Neutrophil (primary cell): ENCODE measurements around the gene GFOD2.
A peak's percentile ranks its signal among the peaks of the same experiment; 100 is the strongest.

Source experiments
- H3K27ac ChIP-seq: fragments of 200-600 bp; sonication (generic); 2 replicates; pipeline ENCODE4 v1.5.1; 2016; ENCODE audit warnings: mild to moderate bottlenecking, moderate library complexity
- H3K27me3 ChIP-seq: fragments of 200-600 bp; sonication (generic); 2 replicates; pipeline ENCODE4 v1.6.0; 2016; ENCODE audit warnings: mild to moderate bottlenecking
- H3K36me3 ChIP-seq: fragments of 200-600 bp; sonication (generic); 2 replicates; pipeline ENCODE4 v1.5.1; 2017
- H3K4me1 ChIP-seq, 2 experiments: fragments of 200-600 bp in 1 of 2; sonication (generic) in 1 of 2; 1 replicate in 1 of 2; 2 replicates in 1 of 2; pipeline versions ENCODE4 v1.5.1 to v1.6.1; 2013 to 2016; ENCODE audit warnings: low read depth in 1 of 2, low read length in 1 of 2, mild to moderate bottlenecking in 1 of 2, moderate library complexity in 1 of 2; ENCODE audit not compliant: control insufficient read depth in 1 of 2, insufficient read depth in 1 of 2
- H3K4me3 ChIP-seq, 2 experiments: fragments of 200-600 bp in 1 of 2; sonication (generic) in 1 of 2; 1 replicate in 1 of 2; 2 replicates in 1 of 2; pipeline ENCODE4 v1.5.1; 2013 to 2016; ENCODE audit warnings: low read depth in 1 of 2, low read length in 1 of 2, mild to moderate bottlenecking in 1 of 2, moderate library complexity in 1 of 2
- H3K9me3 ChIP-seq: fragments of 200-600 bp; sonication (generic); 2 replicates; pipeline ENCODE4 v1.5.1; 2016
- CTCF ChIP-seq: fragments of 200-600 bp; sonication (generic); IDR thresholded peaks from 2 replicates; pipeline ENCODE4 v1.5.1; 2016; ENCODE audit warnings: antibody characterized with exemption

GFOD2 gene

GRCh38 chr16:67648764-67649407, 70.2 kb downstream of the GFOD2 start:
- no peaks in the 10 kb centered on the region for H3K36me3 ChIP-seq

GRCh38 chr16:67648088-67648763, 70.9 kb downstream of the GFOD2 start:
- Histone ChIP-seq H3K36me3 (no peaks in the 10 kb centered on the region), H3K4me1 (peaks cover 10 to 14% of the 10 kb centered on the region in 2 experiments), H3K4me3 (no peak overlapping the region), H3K9me3 (no peaks in the 10 kb centered on the region), H3K27me3 (peaks cover 24% of the 10 kb centered on the region), H3K27ac (no peak overlapping the region)
- TF ChIP-seq CTCF, result no peak

More at GRCh38 chr16:67648764-67649407, 70.2 kb downstream of the GFOD2 start:
- no peak for TF ChIP-seq CTCF
- peaks cover 10 to 14% of the 10 kb centered on the region in 2 experiments for H3K4me1 ChIP-seq
- H3K4me3 ChIP-seq, result no peak overlapping the region
- peaks cover 22% of the 10 kb centered on the region for H3K27me3 ChIP-seq
- H3K9me3 ChIP-seq, result no peaks in the 10 kb centered on the region
- H3K27ac ChIP-seq, result no peak overlapping the region

DNA sequence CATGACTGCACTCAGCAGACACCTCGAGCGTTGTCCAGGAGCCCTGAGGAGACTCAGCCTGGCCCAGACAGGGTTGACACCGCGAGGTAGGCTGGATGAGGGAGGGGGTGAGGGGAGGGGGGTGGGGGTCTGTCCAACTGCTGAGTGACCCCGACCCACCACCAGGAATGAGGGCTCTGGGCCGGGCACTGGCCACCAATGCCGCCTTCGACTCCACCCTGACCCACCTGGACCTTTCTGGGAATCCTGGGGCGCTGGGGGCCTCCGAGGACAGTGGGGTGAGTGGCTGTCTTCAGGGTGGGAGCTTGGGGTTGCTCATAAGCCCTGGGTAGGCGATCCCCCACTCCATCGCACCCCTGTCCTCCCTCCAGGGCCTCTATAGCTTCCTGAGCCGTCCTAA, 71.4 kb downstream of the GFOD2 start:
- Histone ChIP-seq H3K27me3 (peaks cover 24% of the 10 kb centered on the region), H3K36me3 (no peaks in the 10 kb centered on the region), H3K4me1 (peaks cover 10 to 14% of the 10 kb centered on the region in 2 experiments), H3K9me3 (no peaks in the 10 kb centered on the region), H3K4me3 (no peak overlapping the region), H3K27ac (no peak overlapping the region)
- TF ChIP-seq CTCF, result no peak

- H3K4me3 ChIP-seq, result no peak overlapping the region
- H3K4me1 ChIP-seq, result peaks cover 10 to 14% of the 10 kb centered on the region in 2 experiments
- H3K27ac ChIP-seq, result no peak overlapping the region
- H3K9me3 ChIP-seq, result no peaks in the 10 kb centered on the region
- no peak for TF ChIP-seq CTCF
- peaks cover 24% of the 10 kb centered on the region for H3K27me3 ChIP-seq
- no peaks in the 10 kb centered on the region for H3K36me3 ChIP-seq
Observed at GRCh38 chr16:67647111-67647651, 71.9 kb downstream of the GFOD2 start.

DNA sequence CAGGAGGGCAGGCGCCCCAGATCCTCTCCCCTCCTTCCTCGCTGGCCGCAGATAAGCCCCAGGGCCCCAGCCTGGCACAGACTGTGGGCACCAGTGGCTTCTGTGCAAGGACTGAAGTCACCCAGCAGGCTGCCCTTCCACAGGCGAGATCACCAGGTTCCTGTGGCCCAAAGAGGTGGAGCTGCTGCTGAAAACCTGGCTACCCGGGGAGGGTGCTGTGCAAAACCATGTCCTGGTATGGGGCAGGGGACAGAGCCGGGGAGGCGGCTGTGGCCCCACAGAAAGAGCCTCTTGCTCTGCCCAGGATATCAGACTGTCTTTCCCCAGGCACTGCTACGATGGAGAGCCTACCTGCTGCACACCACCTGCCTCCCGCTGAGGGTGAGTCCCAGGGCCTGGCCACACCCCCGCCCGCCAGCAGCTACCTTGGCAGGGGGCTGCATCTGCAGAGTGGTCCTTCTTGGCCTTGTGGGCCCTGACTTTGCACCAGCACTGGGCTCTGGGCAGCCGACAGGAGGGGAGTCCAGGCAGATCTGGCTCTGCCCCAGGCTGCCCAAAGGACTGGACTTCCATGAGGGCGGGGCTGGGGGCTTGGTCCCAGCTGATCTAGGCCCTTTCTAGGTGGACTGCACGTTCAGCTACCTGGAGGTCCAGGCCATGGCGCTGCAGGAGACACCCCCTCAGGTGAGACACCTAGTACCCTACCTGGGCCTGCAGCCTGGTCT, 73.6 kb downstream of the GFOD2 start:
- H3K36me3 ChIP-seq, result no peaks in the 10 kb centered on the region
- TF ChIP-seq CTCF, result no peak
- peaks cover 24% of the 10 kb centered on the region for H3K27me3 ChIP-seq
- H3K4me1 ChIP-seq, result peaks cover 10 to 14% of the 10 kb centered on the region in 2 experiments
- no peaks in the 10 kb centered on the region for H3K9me3 ChIP-seq
- no peak overlapping the region for H3K27ac ChIP-seq
- H3K4me3 ChIP-seq, result peak overlapping the region; percentile 52 to 68
